ENCODE measurements around the gene MAPKAP1.

DNA sequence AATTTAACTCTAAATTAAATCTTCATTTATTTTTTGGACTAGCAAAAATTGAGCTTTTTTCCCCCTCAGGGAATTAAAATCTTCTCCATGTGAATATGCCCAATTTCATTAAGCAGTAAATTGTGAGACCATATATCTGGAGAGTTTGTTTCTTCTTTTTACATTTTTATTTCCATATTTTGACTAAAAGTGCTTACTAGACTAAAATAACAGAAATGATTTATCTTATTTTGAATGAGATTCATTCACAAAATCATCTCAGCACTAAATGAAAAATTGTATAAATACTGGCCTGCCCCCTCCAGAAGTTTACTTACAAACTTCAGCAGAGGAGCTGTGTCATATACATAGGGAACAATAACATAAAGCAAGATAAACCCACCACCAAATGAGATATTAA is 26.6 kb downstream of the MAPKAP1 start:
- no peak for TF ChIP-seq YY1 (IDR thresholded peaks at IDR 0.05; ENCODE audit: insufficient read depth, insufficient read length)
- TF ChIP-seq ZNF274 (IDR thresholded peaks at IDR 0.05; ENCODE audit: low read depth, low read length) = no peak
